GM12874 (cell line): Measurements from ENCODE around the gene WDR43.

Experiments
- CTCF ChIP-seq: IDR thresholded peaks from 2 replicates; pipeline ENCODE4 v1.5.1; 2011; ENCODE audit warnings: low read depth, mild to moderate bottlenecking, control low read depth, low read length, moderate library complexity; ENCODE audit not compliant: insufficient read depth

WDR43 gene

DNA sequence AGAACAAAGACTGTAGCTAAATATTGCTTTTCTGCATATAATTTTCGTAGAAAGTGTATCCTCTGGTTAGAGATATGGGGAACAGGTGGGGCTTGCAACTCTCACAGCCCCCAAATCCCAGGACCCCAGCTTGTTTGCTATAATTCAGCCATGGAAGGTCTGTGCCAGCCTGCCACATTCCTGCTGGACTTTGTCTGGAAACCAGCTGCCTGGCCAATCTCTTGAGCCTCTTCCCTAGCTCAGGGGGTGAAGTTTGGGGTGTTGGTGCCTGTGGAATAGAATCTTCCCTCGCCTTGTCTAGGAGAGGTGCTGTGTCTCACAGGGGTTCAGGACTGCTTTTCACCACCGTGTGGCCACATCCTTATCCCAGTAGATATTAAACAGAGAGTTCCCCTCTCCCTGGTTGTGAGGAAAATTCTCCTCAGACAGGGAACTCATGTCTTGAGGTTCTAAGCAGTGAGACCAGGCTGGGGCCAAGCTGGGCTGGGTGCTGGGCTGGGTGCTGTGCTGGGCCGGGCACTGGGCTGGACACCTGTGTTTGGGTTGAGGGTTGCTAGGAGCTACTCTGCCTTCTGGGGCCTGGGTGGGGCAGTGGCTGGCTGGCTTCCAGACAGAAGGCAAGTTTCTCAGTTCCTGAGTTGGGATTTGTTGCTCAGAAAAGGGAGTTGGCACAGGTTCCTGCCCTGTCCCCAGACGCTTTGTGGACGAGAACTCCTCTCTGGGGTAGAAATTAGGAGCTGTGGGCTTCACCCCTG, 98.9 kb downstream of the WDR43 start:
- TF ChIP-seq CTCF: no peak

- no peak for TF ChIP-seq CTCF
Measured at GRCh38 chr2:28994074-28994473, 99.6 kb downstream of the WDR43 start.

DNA sequence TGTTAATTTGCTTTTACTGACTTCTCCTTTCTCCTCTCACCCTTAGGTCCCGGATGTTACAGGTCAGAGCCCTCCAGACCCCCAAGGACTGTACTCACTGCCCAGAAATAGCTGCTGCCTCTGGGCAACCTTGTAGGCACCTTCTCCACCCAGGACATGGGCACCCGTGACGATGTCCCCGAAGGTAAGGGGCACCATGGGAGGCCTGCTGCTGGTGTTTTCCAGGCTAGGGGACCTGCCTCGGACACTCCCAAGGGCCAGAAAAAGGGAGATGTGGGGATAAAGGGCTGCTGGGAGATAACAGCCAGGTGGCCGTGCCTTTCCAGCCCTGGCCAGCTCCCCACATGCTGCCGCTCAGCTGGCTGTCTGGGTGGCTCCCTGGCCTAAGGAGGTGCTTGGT, 100.2 kb downstream of the WDR43 start:
- TF ChIP-seq CTCF: no peak

- no peak for TF ChIP-seq CTCF
Measured at GRCh38 chr2:28995765-28996750, 101.6 kb downstream of the WDR43 start.

DNA sequence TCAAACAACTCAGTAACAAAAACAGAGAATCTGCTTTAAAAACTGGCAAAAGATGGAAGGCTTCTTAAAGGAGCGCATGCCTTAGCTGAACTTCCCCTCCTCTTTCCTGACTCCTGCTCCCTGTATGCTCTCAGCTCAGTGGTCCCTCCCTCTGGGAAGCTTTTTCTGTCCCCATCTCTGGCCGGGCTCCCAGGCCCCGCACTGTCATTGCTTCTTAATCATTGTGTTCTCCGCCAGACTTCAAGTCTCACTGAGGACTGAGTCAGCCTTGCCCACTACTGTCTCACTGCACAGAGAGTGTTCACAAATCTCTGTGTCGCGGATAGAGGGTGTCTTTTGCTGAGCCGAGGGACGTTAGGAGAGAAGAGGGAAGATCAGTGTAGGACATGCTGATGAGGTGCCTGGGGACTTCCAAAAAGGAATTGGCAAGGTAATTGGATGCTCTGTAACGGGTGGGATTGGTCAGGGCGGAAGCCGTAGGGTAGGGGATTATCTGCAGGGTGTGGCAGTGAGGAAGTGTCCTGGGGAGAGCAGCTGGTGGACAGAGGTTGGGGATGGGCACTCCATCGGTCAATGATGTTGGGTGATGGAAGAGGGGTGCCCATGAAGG, 102.9 kb downstream of the WDR43 start:
- no peak for TF ChIP-seq CTCF
